HEK293 (cell line): ENCODE measurements around the gene MARCHF9.

ENCODE experiments used
- CTCF ChIP-seq: fragments of 450-650 bp; formaldehyde crosslinking; IDR thresholded peaks from 2 replicates; pipeline ENCODE4 v1.5.1; 2016; ENCODE audit warnings: missing biosample characterization, missing genetic modification characterization
- IKZF3 ChIP-seq: fragments of 450-650 bp; IDR thresholded peaks from 2 replicates; pipeline ENCODE4 v1.5.0; 2018; ENCODE audit warnings: missing biosample characterization, mild to moderate bottlenecking, missing genetic modification characterization, moderate library complexity
- KLF16 ChIP-seq: fragments of 450-650 bp; formaldehyde crosslinking; IDR thresholded peaks from 2 replicates; pipeline ENCODE4 v1.5.1; 2017; ENCODE audit warnings: missing biosample characterization, missing genetic modification characterization
- REPIN1 ChIP-seq: fragments of 450-650 bp; formaldehyde crosslinking; IDR thresholded peaks from 2 replicates; pipeline ENCODE4 v1.5.1; 2017; ENCODE audit warnings: missing biosample characterization, missing genetic modification characterization, low read depth
- SCRT2 ChIP-seq: fragments of 450-650 bp; formaldehyde crosslinking; IDR thresholded peaks from 2 replicates; pipeline ENCODE4 v1.5.1; 2016; ENCODE audit warnings: missing biosample characterization, missing genetic modification characterization
- SP3 ChIP-seq: fragments of 450-650 bp; formaldehyde crosslinking; IDR thresholded peaks from 2 replicates; pipeline ENCODE4 v1.5.1; 2016; ENCODE audit warnings: missing biosample characterization, missing genetic modification characterization
- ZBTB20 ChIP-seq: fragments of 450-650 bp; formaldehyde crosslinking; IDR thresholded peaks from 2 replicates; pipeline ENCODE4 v1.5.1; 2016; ENCODE audit warnings: missing biosample characterization, missing genetic modification characterization
- ZFP3 ChIP-seq: fragments of 450-650 bp; formaldehyde crosslinking; IDR thresholded peaks from 2 replicates; pipeline ENCODE4 v1.5.1; 2016; ENCODE audit warnings: low read depth, missing biosample characterization, missing genetic modification characterization
- ZFP37 ChIP-seq: fragments of 450-650 bp; formaldehyde crosslinking; IDR thresholded peaks from 2 replicates; pipeline ENCODE4 v1.5.1; 2016; ENCODE audit warnings: missing biosample characterization, missing genetic modification characterization
- ZNF16 ChIP-seq: fragments of 450-650 bp; formaldehyde crosslinking; IDR thresholded peaks from 2 replicates; pipeline ENCODE4 v1.5.1; 2016; ENCODE audit warnings: low read depth, missing biosample characterization, missing genetic modification characterization
- ZNF169 ChIP-seq: fragments of 450-650 bp; formaldehyde crosslinking; IDR thresholded peaks from 2 replicates; pipeline ENCODE4 v1.5.1; 2016; ENCODE audit warnings: missing biosample characterization, missing genetic modification characterization
- ZNF19 ChIP-seq: fragments of 450-650 bp; formaldehyde crosslinking; IDR thresholded peaks from 2 replicates; pipeline ENCODE4; 2016; ENCODE audit warnings: missing biosample characterization, missing genetic modification characterization, low read depth
- ZNF211 ChIP-seq: fragments of 450-650 bp; formaldehyde crosslinking; IDR thresholded peaks from 2 replicates; pipeline ENCODE4 v1.5.1; 2016; ENCODE audit warnings: low read depth, missing biosample characterization, missing genetic modification characterization
- ZNF311 ChIP-seq: fragments of 450-650 bp; formaldehyde crosslinking; IDR thresholded peaks from 2 replicates; pipeline ENCODE4 v1.5.1; 2017; ENCODE audit warnings: missing biosample characterization, missing genetic modification characterization, borderline replicate concordance
- ZNF341 ChIP-seq: fragments of 450-650 bp; formaldehyde crosslinking; IDR thresholded peaks from 2 replicates; pipeline ENCODE4; 2016; ENCODE audit warnings: low read depth, missing biosample characterization, missing genetic modification characterization
- ZNF394 ChIP-seq: fragments of 450-650 bp; formaldehyde crosslinking; IDR thresholded peaks from 2 replicates; pipeline ENCODE4 v1.5.1; 2016; ENCODE audit warnings: missing biosample characterization, missing genetic modification characterization, mild to moderate bottlenecking, moderate library complexity, borderline replicate concordance
- ZNF426 ChIP-seq: fragments of 450-650 bp; formaldehyde crosslinking; IDR thresholded peaks from 2 replicates; pipeline ENCODE4 v1.5.1; 2017; ENCODE audit warnings: missing biosample characterization, missing genetic modification characterization, mild to moderate bottlenecking, inconsistent platforms, moderate library complexity
- ZNF518A ChIP-seq: fragments of 450-650 bp; formaldehyde crosslinking; conservative IDR thresholded peaks from 2 replicates; pipeline ENCODE4 v1.5.1; 2016; ENCODE audit warnings: low read depth, missing biosample characterization, missing genetic modification characterization
- ZNF555 ChIP-seq: fragments of 450-650 bp; formaldehyde crosslinking; conservative IDR thresholded peaks from 2 replicates; pipeline ENCODE4 v1.5.1; 2017; ENCODE audit warnings: missing biosample characterization, mild to moderate bottlenecking, missing genetic modification characterization, inconsistent platforms
- ZNF624 ChIP-seq: fragments of 450-650 bp; formaldehyde crosslinking; IDR thresholded peaks from 2 replicates; pipeline ENCODE4 v1.5.1; 2017; ENCODE audit warnings: missing biosample characterization, missing genetic modification characterization
- ZSCAN4 ChIP-seq: fragments of 450-650 bp; formaldehyde crosslinking; IDR thresholded peaks from 2 replicates; pipeline ENCODE4 v1.5.1; 2017; ENCODE audit warnings: missing biosample characterization, missing genetic modification characterization
- TF ChIP-seq, protein P1 (sequence below): fragments of 450-650 bp; formaldehyde crosslinking; IDR thresholded peaks from 2 replicates; pipeline ENCODE4 v1.5.1; 2016; ENCODE audit warnings: missing biosample characterization, missing genetic modification characterization, low read depth
- TF ChIP-seq, protein P2 (sequence below): fragments of 450-650 bp; formaldehyde crosslinking; IDR thresholded peaks from 2 replicates; pipeline ENCODE4 v1.5.1; 2017; ENCODE audit warnings: missing biosample characterization, missing genetic modification characterization
- TF ChIP-seq, protein P3 (sequence below): fragments of 450-650 bp; formaldehyde crosslinking; IDR thresholded peaks from 2 replicates; pipeline ENCODE4 v1.5.1; 2017; ENCODE audit warnings: missing biosample characterization, mild to moderate bottlenecking, missing genetic modification characterization, moderate library complexity

The MARCHF9 gene

DNA sequence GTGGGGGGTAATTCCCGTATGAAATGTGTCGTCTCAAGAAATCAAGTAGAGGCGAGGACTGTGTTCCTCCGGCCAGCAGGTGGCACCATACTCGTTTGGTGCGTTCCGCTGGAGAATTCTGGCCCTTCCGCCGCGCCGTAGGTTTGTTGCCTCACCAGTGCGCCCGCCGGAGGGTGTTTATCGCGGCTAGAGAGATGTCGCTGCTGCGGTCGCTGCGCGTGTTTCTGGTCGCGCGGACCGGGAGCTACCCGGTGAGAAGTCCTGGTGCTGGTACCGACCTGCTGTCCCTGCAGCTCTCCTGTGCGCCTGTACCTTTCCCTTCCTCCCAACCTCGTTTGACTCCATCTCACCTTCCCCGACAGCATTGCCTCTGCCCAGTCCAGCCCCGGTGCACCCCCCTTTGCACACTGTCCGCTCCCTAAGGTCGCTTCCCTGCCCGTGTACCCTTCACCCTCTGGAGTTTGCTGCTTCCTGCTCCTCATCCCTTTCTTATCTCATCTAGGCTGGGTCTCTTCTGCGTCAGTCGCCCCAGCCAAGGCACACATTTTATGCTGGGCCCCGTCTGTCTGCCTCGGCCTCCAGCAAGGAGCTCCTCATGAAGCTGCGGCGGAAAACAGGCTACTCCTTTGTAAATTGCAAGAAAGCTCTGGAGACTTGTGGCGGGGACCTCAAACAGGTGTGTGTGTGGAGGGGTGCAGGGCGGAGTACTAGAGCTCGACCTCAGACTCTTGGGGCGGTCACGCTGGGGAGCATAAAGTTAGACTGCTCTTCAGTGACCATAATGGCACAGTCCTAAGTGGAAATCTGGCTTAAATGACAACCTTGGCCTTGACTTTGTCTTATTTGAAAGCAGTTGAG lies 27.9 kb downstream of the MARCHF9 start, which contains the start of gene TSFM (continued):
- TF ChIP-seq, protein P1, sequence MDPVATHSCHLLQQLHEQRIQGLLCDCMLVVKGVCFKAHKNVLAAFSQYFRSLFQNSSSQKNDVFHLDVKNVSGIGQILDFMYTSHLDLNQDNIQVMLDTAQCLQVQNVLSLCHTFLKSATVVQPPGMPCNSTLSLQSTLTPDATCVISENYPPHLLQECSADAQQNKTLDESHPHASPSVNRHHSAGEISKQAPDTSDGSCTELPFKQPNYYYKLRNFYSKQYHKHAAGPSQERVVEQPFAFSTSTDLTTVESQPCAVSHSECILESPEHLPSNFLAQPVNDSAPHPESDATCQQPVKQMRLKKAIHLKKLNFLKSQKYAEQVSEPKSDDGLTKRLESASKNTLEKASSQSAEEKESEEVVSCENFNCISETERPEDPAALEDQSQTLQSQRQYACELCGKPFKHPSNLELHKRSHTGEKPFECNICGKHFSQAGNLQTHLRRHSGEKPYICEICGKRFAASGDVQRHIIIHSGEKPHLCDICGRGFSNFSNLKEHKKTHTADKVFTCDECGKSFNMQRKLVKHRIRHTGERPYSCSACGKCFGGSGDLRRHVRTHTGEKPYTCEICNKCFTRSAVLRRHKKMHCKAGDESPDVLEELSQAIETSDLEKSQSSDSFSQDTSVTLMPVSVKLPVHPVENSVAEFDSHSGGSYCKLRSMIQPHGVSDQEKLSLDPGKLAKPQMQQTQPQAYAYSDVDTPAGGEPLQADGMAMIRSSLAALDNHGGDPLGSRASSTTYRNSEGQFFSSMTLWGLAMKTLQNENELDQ (tag by site-specific recombination), result no peak
- TF ChIP-seq ZBTB20 (tag by site-specific recombination) (peak; percentile 67; the same call in 1 of the 2 replicates), ZSCAN4 (peak; percentile 51), SCRT2 (tag by site-specific recombination) (peak; percentile 39; the same call in 1 of the 2 replicates), REPIN1 (tag by site-specific recombination) (peak; percentile 84), ZNF169 (tag by site-specific recombination) (no peak), ZNF311 (tag by site-specific recombination) (no peak), ZNF426 (tag by site-specific recombination) (no peak), ZFP37 (tag by site-specific recombination) (peak; percentile 96), ZNF555 (tag by site-specific recombination) (no peak), CTCF (tag by site-specific recombination) (peak; percentile 97), KLF16 (tag by site-specific recombination) (peak; percentile 88), ZNF624 (tag by site-specific recombination) (0 out of 2 replicates have a peak, but pooled peaks have one; percentile 52), ZNF341 (peak; percentile 42; the same call in 1 of the 2 replicates), ZNF19 (no peak), SP3 (peak; percentile 62), IKZF3 (no peak), ZNF518A (tag by site-specific recombination) (peak; percentile 64), ZNF211 (tag by site-specific recombination) (no peak), ZNF394 (tag by site-specific recombination) (peak; percentile 82), ZFP3 (tag by site-specific recombination) (no peak), ZNF16 (tag by site-specific recombination) (no peak)
- TF ChIP-seq, protein P2, sequence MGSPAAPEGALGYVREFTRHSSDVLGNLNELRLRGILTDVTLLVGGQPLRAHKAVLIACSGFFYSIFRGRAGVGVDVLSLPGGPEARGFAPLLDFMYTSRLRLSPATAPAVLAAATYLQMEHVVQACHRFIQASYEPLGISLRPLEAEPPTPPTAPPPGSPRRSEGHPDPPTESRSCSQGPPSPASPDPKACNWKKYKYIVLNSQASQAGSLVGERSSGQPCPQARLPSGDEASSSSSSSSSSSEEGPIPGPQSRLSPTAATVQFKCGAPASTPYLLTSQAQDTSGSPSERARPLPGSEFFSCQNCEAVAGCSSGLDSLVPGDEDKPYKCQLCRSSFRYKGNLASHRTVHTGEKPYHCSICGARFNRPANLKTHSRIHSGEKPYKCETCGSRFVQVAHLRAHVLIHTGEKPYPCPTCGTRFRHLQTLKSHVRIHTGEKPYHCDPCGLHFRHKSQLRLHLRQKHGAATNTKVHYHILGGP, result no peak
- TF ChIP-seq, protein P3, sequence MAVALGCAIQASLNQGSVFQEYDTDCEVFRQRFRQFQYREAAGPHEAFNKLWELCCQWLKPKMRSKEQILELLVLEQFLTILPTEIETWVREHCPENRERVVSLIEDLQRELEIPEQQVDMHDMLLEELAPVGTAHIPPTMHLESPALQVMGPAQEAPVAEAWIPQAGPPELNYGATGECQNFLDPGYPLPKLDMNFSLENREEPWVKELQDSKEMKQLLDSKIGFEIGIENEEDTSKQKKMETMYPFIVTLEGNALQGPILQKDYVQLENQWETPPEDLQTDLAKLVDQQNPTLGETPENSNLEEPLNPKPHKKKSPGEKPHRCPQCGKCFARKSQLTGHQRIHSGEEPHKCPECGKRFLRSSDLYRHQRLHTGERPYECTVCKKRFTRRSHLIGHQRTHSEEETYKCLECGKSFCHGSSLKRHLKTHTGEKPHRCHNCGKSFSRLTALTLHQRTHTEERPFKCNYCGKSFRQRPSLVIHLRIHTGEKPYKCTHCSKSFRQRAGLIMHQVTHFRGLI (tag by site-specific recombination), result peak; percentile 67
